Glutamatergic neuron (in vitro differentiated cells): ENCODE measurements around the gene ZNF428. TPM values are rescaled to one million over a fixed set of nuclear protein-coding genes. Genes with fewer than 3 reads are reported as not detected.
A peak's percentile ranks its signal among the peaks of the same experiment; 100 is the strongest.

Experiments
- DNase-seq: peaks from one replicate; pipeline ENCODE4 v3.0.0; 2022
- H3K27ac Mint-ChIP-seq: one replicate; pipeline ENCODE4 v1.8.0; 2020; ENCODE audit warnings: mild to moderate bottlenecking, mixed read lengths, inconsistent platforms; ENCODE audit not compliant: unreplicated experiment
- H3K27me3 Mint-ChIP-seq: one replicate; pipeline ENCODE4 v1.8.0; 2020; ENCODE audit warnings: mild to moderate bottlenecking, moderate library complexity, mixed read lengths, inconsistent platforms; ENCODE audit not compliant: unreplicated experiment
- H3K36me3 Mint-ChIP-seq: one replicate; pipeline ENCODE4 v1.8.0; 2020; ENCODE audit warnings: mild to moderate bottlenecking, mixed read lengths, inconsistent platforms; ENCODE audit not compliant: unreplicated experiment
- H3K4me1 Mint-ChIP-seq: one replicate; pipeline ENCODE4 v1.8.0; 2020; ENCODE audit warnings: mild to moderate bottlenecking, low read depth, mixed read lengths, inconsistent platforms; ENCODE audit not compliant: unreplicated experiment
- H3K4me3 Mint-ChIP-seq: one replicate; pipeline ENCODE4 v1.8.0; 2020; ENCODE audit warnings: mild to moderate bottlenecking, mixed read lengths, inconsistent platforms; ENCODE audit not compliant: unreplicated experiment
- H3K9me3 Mint-ChIP-seq: one replicate; pipeline ENCODE4 v1.8.0; 2020; ENCODE audit warnings: mild to moderate bottlenecking, moderate library complexity, mixed read lengths, inconsistent platforms; ENCODE audit not compliant: unreplicated experiment
- total RNA-seq: library from RNA; stranded (reverse); fragmentation: NEBNext Ultra II Directional; extraction: Animal tissue kit (Norgen Biotek cat#: 25700); gene quantifications from one replicate; pipeline ENCODE4 v1.2.1, GENCODE V29; 2021; ENCODE audit not compliant: unreplicated experiment
- TF ChIP-seq, protein P1 (sequence below): fragments of 200-600 bp; sonication (generic); IDR thresholded peaks from one replicate; pipeline ENCODE4 v1.5.0; 2021; ENCODE audit not compliant: partially characterized antibody, unreplicated experiment

The ZNF428 gene
- total RNA-seq, 1 donor from 2014 or later: 139 TPM

GRCh38 chr19:43578787-43579186, 40.6 kb downstream of the ZNF428 start:
- TF ChIP-seq, protein P1, sequence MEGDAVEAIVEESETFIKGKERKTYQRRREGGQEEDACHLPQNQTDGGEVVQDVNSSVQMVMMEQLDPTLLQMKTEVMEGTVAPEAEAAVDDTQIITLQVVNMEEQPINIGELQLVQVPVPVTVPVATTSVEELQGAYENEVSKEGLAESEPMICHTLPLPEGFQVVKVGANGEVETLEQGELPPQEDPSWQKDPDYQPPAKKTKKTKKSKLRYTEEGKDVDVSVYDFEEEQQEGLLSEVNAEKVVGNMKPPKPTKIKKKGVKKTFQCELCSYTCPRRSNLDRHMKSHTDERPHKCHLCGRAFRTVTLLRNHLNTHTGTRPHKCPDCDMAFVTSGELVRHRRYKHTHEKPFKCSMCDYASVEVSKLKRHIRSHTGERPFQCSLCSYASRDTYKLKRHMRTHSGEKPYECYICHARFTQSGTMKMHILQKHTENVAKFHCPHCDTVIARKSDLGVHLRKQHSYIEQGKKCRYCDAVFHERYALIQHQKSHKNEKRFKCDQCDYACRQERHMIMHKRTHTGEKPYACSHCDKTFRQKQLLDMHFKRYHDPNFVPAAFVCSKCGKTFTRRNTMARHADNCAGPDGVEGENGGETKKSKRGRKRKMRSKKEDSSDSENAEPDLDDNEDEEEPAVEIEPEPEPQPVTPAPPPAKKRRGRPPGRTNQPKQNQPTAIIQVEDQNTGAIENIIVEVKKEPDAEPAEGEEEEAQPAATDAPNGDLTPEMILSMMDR: no peak
- no peak for DNase-seq
- Mint-ChIP-seq H3K27me3 (peaks cover 5% of the 10 kb centered on the region), H3K9me3 (peaks cover 12% of the 10 kb centered on the region), H3K4me1 (peaks cover 1% of the 10 kb centered on the region), H3K36me3 (no peaks in the 10 kb centered on the region), H3K4me3 (peak overlapping the region; percentile 53), H3K27ac (no peak overlapping the region)

- peaks cover 10% of the 10 kb centered on the region for H3K4me1 Mint-ChIP-seq
- DNase-seq: no peak
- H3K27ac Mint-ChIP-seq: peak overlapping the region; percentile 73
These were observed 43.2 kb downstream of the ZNF428 start for GRCh38 chr19:43575955-43576878.

DNA sequence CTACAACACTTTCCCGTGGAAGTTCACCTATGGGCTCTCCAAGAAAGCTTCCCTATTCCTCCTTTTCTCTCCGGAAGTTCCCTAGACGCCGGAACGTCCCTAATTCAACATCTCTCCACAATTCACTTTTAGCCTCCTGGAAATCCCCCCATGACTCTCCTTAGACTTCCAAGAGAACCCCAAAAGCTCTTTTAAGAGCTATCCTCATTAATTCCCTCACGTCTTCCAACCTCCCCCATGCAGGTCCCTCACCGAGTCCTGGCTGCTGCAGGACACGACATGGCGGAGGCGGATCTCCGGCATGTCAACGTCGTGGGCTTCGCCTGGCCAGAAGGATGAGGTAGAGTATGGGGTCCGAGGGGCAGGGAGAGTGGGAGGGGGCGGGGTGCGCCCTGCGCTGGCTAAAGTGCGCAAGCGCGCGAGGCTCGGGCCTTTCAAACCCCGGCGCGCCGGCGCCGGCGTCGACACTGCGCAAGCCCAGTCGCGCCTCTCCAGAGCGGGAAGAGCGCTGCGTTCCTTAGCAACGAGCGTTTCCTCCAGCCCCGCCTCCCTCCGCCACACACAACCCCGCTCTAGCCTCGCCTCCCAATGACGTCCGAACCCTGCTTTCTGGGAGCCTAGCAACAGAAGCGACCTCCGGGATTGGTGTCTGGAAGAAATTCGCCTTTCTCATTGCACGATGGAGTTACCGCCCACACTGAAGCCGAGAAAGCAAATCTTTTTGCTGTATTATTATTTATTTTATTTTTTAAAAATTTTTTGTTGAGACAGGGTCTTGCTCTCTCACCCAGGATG, 44.1 kb downstream of the ZNF428 start, which contains the start of the genes PINLYP and XRCC1:
Gene PINLYP (plus strand): TSS at position 646 of the 795 bp plus-strand sequence. CDS start 1,391 bp downstream, outside the sequence.
Gene XRCC1 (minus strand): TSS at position 372 of the 795 bp plus-strand sequence. CDS start 69 bp downstream, at position 303.
- TF ChIP-seq, protein P1: no peak
- H3K27ac Mint-ChIP-seq: peak within 1 kb of the TSS; percentile 96
- H3K4me3 Mint-ChIP-seq: peak within 1 kb of the TSS; percentile 100
- peaks cover 17% of the 10 kb centered on the region for H3K9me3 Mint-ChIP-seq
- peak; percentile 97 for DNase-seq
- peaks cover 14% of the 10 kb centered on the region for H3K4me1 Mint-ChIP-seq
- no peaks in the 10 kb centered on the region for H3K36me3 Mint-ChIP-seq
- peaks cover 5% of the 10 kb centered on the region for H3K27me3 Mint-ChIP-seq

More at GRCh38 chr19:43575955-43576878, 43.2 kb downstream of the ZNF428 start:
- H3K9me3 Mint-ChIP-seq: peaks cover 12% of the 10 kb centered on the region
- no peaks in the 10 kb centered on the region for H3K36me3 Mint-ChIP-seq
- peaks cover 5% of the 10 kb centered on the region for H3K27me3 Mint-ChIP-seq
- TF ChIP-seq, protein P1: no peak
- peak overlapping the region; percentile 100 for H3K4me3 Mint-ChIP-seq

DNA sequence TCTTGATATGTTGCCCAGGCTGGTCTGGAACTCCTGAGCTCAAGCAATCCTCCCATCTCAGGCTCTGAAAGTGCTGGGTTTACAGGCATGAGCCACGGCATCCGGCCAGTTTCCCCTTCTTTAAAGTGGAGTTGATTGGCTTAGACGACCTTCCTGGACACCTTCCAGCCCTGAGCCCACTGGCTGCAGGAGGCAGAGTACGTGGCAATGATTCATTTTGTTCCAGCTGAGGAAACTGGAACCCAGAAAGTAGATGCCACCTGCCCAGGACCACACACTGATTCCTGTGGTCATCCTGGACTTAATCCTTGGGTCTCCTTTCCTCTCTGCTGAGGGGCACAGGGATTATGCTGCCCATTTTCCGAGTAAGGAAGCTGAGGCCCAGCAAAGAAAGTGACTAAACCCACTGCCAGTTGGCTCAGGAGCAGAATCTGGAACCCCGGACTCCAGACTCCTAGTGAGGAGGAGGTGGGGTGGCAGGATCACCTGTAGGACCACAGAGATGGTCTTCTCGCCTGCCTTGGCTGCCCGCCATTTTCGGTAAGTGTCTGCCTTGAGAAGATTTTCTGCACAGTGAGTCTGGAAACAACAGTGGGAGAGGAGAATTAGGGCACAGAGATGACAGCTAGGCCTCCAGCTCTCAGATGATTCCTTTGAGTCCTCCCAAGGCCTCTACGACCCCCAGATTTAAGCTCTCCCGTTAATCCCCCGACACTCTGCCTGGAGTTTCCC, 44.8 kb downstream of the ZNF428 start:
- Mint-ChIP-seq H3K27me3 (peaks cover 8% of the 10 kb centered on the region), H3K27ac (peak overlapping the region; percentile 96), H3K4me1 (peaks cover 18% of the 10 kb centered on the region), H3K4me3 (peak overlapping the region; percentile 100), H3K9me3 (peaks cover 17% of the 10 kb centered on the region), H3K36me3 (no peaks in the 10 kb centered on the region)
- DNase-seq: no peak
- TF ChIP-seq, protein P1: no peak
